Naive thymus-derived CD8-positive, alpha-beta T cell (primary cell): ENCODE data around the gene DDX28. TPM values are rescaled to one million over a fixed set of nuclear protein-coding genes. Genes with fewer than 3 reads are reported as not detected.

Source experiments
- ATAC-seq, 2 donors: fragments of 150-1000 bp; cut with Tn5 transposase in 1 of 2; sonication (Bioruptor Pico), chemical (Tn5 transposase) in 1 of 2; 1 replicate in 1 of 2; 2 replicates in 1 of 2; pipeline ENCODE4 v1.10.0; 2021; ENCODE audit warnings: mild to moderate bottlenecking in 2 of 2, moderate library complexity in 2 of 2
- POLR2A ChIA-PET: fragments of 350-600 bp; sonication (Branson Sonifier 250); formaldehyde crosslinking; loops from one replicate; lab custom pipeline; 2021; ENCODE audit warnings: antibody characterized with exemption; lab: Charles Lee
- DNase-seq, 10 donors: peaks; one replicate each; pipeline versions ENCODE4 v3.0.0 to v3.0.0-alpha.2; 2020 to 2022
- H3K27ac Mint-ChIP-seq, 10 donors: one replicate each; pipeline ENCODE4 v1.8.0; 2020 to 2022; ENCODE audit warnings: mild to moderate bottlenecking in 10 of 10, mixed read lengths in 10 of 10, moderate library complexity in 4 of 10, inconsistent platforms in 1 of 10
- H3K27me3 Mint-ChIP-seq, 5 donors: one replicate each; pipeline ENCODE4 v1.8.0; 2021 to 2022; ENCODE audit warnings: mixed read lengths in 5 of 5
- H3K36me3 Mint-ChIP-seq, 3 donors: one replicate each; pipeline ENCODE4 v1.8.0; 2020 to 2022; ENCODE audit warnings: mixed read lengths in 3 of 3, mild to moderate bottlenecking in 2 of 3, inconsistent platforms in 1 of 3
- H3K4me1 Mint-ChIP-seq, 4 donors: one replicate each; pipeline ENCODE4 v1.8.0; 2021 to 2022; ENCODE audit warnings: mixed read lengths in 4 of 4
- H3K4me3 Mint-ChIP-seq, 10 donors: one replicate each; pipeline ENCODE4 v1.8.0; 2020 to 2022; ENCODE audit warnings: mild to moderate bottlenecking in 10 of 10, mixed read lengths in 10 of 10, moderate library complexity in 6 of 10, inconsistent platforms in 1 of 10
- H3K9me3 Mint-ChIP-seq, 9 donors: one replicate each; pipeline ENCODE4 v1.8.0; 2020 to 2022; ENCODE audit warnings: mixed read lengths in 9 of 9, mild to moderate bottlenecking in 3 of 9, inconsistent platforms in 1 of 9, moderate library complexity in 1 of 9
- polyA plus RNA-seq, 3 donors: library from polyadenylated mRNA; unstranded; fragments of 300-500 nt; fragmentation: Illumina TruSeq; gene quantifications; one replicate each; pipeline ENCODE4 v1.2.3, GENCODE V29; 2021
- total RNA-seq, 8 experiments: library from RNA in 2 of 8; stranded (reverse) in 2 of 8; gene quantifications; one replicate each; pipeline ENCODE4 v1.2.3 and lab custom pipeline; 2021 to 2026

The DDX28 gene
- total and polyA plus RNA-seq, 5 experiments from 2014 or later, result 25.0 to 60.6 (median 49.7) TPM

DNA sequence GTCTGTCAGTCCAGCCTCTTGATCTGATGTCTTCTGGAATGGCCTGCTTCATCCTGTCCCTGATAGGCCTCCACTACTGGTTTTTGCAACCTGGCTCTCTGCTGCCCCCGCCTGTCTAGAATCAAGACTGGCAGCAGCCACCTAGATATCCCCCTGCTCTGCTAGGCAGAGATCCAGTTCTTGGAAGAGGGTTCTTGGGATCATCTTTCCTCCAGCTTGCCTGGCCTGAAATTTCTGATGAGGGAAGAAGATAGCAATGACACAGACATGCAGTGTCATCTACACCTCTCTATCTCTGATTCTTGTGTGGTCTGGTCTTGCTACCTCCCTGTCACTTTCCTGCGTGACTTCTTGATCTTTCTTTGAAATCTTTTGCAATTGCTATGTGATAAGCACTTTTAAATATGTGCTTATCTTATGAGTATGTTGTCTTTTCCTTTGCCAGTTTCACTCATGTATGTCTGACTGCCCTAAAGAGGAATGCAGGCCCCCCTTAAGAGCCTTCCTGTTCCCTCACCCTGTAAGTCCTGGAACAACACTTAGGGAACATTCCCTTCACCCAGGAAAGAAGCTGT lies 41.8 kb upstream of the DDX28 start:
- Mint-ChIP-seq H3K9me3 (no peaks in the 10 kb centered on the region), H3K27me3 (no peaks in the 10 kb centered on the region), H3K27ac (peak overlapping the region; percentile 48 to 93 (median 85)), H3K36me3 (peaks cover 0 to 19% (median 7%) of the 10 kb centered on the region in 3 donors), H3K4me3 (peak overlapping the region in 6 of 10 donors; percentile 15 to 54 (median 26)), H3K4me1 (peaks cover 32 to 84% (median 81%) of the 10 kb centered on the region in 4 donors)
- POLR2A ChIA-PET, result interaction anchor here (0.5 to 16.5 kb wide), 8 partner anchors 10 to 263 kb away, joined by 3 to 406 read pairs (median 4); partner anchors contain the start of genes NFATC3 and NRN1L
- ATAC-seq (peak; percentile 82 to 92), DNase-seq (peak; percentile 43 to 81 (median 66))

DNA sequence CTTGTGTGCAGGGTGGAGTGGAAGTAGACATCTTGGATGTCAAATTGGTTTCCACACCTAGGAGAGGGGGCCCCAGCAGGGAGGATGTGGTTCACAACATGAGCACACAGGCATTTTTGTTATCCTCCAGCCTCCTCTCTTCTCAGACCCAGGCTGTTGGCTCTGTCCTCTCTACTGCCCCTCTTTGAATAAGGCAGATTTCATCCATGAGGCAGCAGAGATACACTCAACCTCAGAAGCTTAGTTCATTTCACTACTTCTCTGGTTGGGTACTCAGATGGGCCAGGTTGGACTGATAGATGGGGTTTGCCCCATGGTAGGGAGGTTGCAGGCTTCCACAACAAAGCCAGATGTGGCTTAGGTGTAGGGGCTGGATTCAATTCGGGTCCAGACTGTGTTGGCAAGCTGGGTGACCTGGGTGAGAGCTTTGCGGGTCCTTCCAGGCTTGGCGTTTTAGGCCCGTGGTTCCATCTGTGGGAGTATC lies 39.9 kb upstream of the DDX28 start:
- POLR2A ChIA-PET, result interaction anchor here (0.5 to 16.5 kb wide), 9 partner anchors 9 to 248 kb away, joined by 3 to 406 read pairs (median 5); partner anchors contain the start of genes NFATC3, PRMT7 and SLC7A6OS
- no peaks in the 10 kb centered on the region for H3K27me3 Mint-ChIP-seq
- peak; percentile 54 to 65 for ATAC-seq
- peak overlapping the region; percentile 73 to 92 (median 86) for H3K27ac Mint-ChIP-seq
- peaks cover 31 to 80% (median 75%) of the 10 kb centered on the region in 4 donors for H3K4me1 Mint-ChIP-seq
- peak overlapping the region in 9 of 10 donors; percentile 8 to 79 (median 63) for H3K4me3 Mint-ChIP-seq
- H3K36me3 Mint-ChIP-seq, result peaks cover 0 to 27% (median 8%) of the 10 kb centered on the region in 3 donors
- peak in 3 of 10 donors; percentile 46 to 52 (median 52) for DNase-seq
- no peaks in the 10 kb centered on the region for H3K9me3 Mint-ChIP-seq

DNA sequence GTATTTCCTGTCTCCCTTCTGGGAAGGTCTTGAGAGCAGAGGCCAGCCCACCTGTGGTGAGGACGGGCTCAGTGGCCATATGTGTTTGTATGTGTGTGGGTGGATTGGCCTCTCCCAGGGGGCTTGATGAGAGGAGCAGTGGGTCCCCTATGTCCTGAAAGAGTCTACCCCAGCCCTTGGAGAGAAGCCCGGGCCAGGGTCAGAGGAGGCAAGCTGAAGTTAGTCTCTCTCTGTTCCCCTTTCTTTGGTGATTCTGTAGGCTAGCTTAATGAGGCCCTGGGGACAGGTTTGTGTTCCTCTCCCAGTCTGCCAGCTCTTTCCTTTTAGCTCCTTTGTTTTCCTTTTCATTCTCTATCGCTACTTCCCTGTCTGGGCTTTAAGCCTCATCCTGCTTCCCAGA lies 38.4 kb upstream of the DDX28 start:
- H3K4me1 Mint-ChIP-seq, result peaks cover 27 to 67% (median 65%) of the 10 kb centered on the region in 4 donors

DNA sequence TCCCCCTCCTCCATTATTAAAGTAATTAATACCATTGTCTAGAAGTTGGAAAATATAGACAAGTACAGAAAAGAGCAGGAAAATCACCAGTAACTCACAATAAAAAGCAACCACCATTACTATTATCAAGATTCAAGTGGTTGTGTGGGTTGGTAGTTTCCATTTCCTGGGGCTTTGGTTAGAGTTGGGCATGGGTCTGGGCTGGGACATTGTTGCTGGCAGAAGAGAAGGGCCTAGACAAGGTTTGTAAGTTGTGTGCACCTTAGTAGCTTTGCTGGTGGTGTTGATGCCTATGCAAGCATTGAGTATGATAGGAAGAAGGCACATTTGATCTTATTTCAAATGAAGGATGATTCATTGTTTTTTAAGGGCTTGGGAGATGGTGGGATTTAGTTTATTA lies 36.8 kb upstream of the DDX28 start:
- H3K4me1 Mint-ChIP-seq, result peaks cover 24 to 56% (median 50%) of the 10 kb centered on the region in 4 donors
- H3K27me3 Mint-ChIP-seq, result no peaks in the 10 kb centered on the region
- peak overlapping the region in 8 of 10 donors; percentile 2 to 85 (median 43) for H3K27ac Mint-ChIP-seq
- H3K4me3 Mint-ChIP-seq, result peak overlapping the region in 5 of 10 donors; percentile 2 to 44 (median 8)
- no peaks in the 10 kb centered on the region for H3K9me3 Mint-ChIP-seq
- DNase-seq, result no peak
- POLR2A ChIA-PET, result interaction anchor here (0.7 to 2.8 kb wide), 2 partner anchors 13 to 25 kb away, joined by 3 to 9 read pairs; partner anchors contain the start of gene NFATC3
- H3K36me3 Mint-ChIP-seq, result peaks cover 0 to 31% (median 16%) of the 10 kb centered on the region in 3 donors
- ATAC-seq, result no peak

More for the DNA sequence above, 38.4 kb upstream of the DDX28 start:
- Mint-ChIP-seq H3K9me3 (no peaks in the 10 kb centered on the region), H3K36me3 (peaks cover 0 to 26% (median 9%) of the 10 kb centered on the region in 3 donors), H3K4me3 (peak overlapping the region in 1 of 10 donors; percentile 22), H3K27ac (peak overlapping the region; percentile 29 to 93 (median 80)), H3K27me3 (no peaks in the 10 kb centered on the region)
- ATAC-seq (no peak), DNase-seq (no peak)
- POLR2A ChIA-PET, result interaction anchor here (0.5 to 16.5 kb wide), 7 partner anchors 9 to 162 kb away, joined by 3 to 406 read pairs (median 7); partner anchors contain the start of genes DPEP2 and NFATC3

DNA sequence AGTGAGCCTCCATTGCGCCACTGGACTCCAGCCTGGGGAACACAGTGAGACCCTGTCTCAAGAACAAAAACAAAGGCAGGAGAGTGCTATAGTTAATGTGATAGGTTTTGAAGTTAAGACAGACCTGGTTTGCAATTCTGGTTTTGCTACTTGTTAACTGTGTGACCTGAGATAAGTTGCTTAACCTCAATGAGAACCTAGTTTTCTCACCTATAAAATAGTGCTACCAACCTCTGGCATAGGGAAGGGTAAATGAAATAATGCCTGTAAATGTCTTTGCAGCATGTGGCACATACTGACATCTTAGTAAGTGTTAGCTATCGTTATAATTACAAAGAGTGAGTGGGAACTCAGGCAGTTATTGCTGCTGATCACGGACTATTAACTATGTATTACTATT lies 32.4 kb upstream of the DDX28 start:
- DNase-seq (no peak), ATAC-seq (no peak)
- Mint-ChIP-seq H3K27ac (peak overlapping the region in 2 of 10 donors; percentile 9 to 76), H3K4me1 (peaks cover 7 to 18% (median 13%) of the 10 kb centered on the region in 4 donors), H3K36me3 (peaks cover 0 to 58% (median 22%) of the 10 kb centered on the region in 3 donors), H3K27me3 (no peaks in the 10 kb centered on the region), H3K9me3 (no peaks in the 10 kb centered on the region), H3K4me3 (peak overlapping the region in 1 of 10 donors; percentile 37)
- POLR2A ChIA-PET, result interaction anchor here (0.8 to 1.2 kb wide), 3 partner anchors 9 to 60 kb away, joined by 3 read pairs; partner anchors contain the start of gene DPEP2

DNA sequence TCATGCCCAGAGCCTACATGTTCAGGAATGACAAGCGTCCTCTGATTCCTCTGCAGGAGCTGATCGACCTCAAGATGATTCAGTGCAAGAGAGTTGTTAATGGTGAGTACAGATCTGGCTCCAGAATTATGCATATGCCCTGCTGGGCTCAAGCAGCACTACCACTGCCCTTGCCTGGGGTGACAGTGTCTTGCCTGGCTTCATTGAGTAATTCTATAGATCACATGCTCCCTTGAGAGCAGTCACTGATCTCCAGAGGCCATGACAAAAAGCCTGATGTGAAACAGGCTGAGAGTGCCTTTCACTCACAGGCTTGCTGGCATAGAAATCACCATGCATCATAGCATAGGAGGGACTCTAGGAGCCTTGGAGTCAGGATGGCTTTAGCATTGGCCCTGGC lies 26.4 kb upstream of the DDX28 start:
- peaks cover 0 to 54% (median 21%) of the 10 kb centered on the region in 3 donors for H3K36me3 Mint-ChIP-seq
- ATAC-seq, result no peak

DNA sequence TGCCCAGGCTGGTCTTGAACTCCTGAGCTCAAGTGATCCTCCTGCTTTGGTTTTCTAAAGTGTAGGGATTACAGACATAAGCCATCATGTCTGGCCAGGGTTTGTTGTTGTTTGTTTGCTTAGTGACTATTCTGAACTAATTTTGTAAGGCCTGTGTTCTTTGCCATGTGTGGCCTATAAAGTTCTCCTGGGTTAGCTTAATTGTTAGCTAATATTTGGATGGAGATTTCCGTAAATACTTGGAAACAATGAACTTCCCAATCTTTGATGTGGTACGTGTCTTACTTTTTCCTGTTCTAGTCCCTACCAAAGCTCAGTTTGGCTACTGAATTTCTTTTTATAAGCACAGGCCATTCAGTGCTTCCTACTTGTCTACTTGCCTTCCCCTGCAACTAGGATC lies 25.0 kb upstream of the DDX28 start:
- Mint-ChIP-seq H3K9me3 (no peaks in the 10 kb centered on the region), H3K27me3 (no peaks in the 10 kb centered on the region), H3K36me3 (peaks cover 0 to 46% (median 15%) of the 10 kb centered on the region in 3 donors), H3K4me3 (no peak overlapping the region), H3K4me1 (peaks cover 3 to 6% (median 6%) of the 10 kb centered on the region in 4 donors), H3K27ac (peak overlapping the region in 1 of 10 donors; percentile 35)
- ATAC-seq (no peak), DNase-seq (no peak)
- POLR2A ChIA-PET, result interaction anchor here (0.6 to 1.1 kb wide), 5 partner anchors 24 to 547 kb away, joined by 3 to 6 read pairs (median 4); no protein-coding TSS in a partner anchor

More for the DNA sequence above, 26.4 kb upstream of the DDX28 start:
- peaks cover 3 to 6% (median 6%) of the 10 kb centered on the region in 4 donors for H3K4me1 Mint-ChIP-seq
- POLR2A ChIA-PET, result no interaction called here
- DNase-seq, result no peak
- H3K9me3 Mint-ChIP-seq, result no peaks in the 10 kb centered on the region
- H3K27ac Mint-ChIP-seq, result peak overlapping the region in 1 of 10 donors; percentile 9
- no peaks in the 10 kb centered on the region for H3K27me3 Mint-ChIP-seq
- no peak overlapping the region for H3K4me3 Mint-ChIP-seq

DNA sequence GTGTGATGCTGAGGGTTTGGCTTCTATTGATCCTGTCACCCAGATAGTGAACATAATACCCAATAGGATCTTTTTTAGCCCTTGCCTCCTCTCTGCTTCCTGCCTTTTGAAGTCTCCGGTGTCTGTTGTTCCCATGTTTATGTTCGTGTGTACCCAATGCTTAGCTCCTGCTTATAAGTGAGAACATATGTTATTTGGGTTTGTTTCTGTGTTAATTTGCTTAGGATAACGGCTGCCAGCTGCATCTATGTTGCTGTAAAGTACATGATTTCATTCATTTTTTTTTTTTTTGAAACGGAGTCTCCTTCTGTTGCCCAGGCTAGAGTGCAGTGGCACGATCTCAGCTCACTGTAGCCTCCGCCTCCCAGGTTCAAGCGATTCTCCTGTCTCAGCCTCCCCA lies 23.1 kb upstream of the DDX28 start:
- H3K4me3 Mint-ChIP-seq, result peak overlapping the region in 1 of 10 donors; percentile 19
- ATAC-seq (no peak), DNase-seq (no peak)
- H3K36me3 Mint-ChIP-seq, result peaks cover 0 to 36% (median 15%) of the 10 kb centered on the region in 3 donors
- H3K27me3 Mint-ChIP-seq, result no peaks in the 10 kb centered on the region
- peak overlapping the region in 2 of 10 donors; percentile 47 to 52 for H3K27ac Mint-ChIP-seq
- no peaks in the 10 kb centered on the region for H3K9me3 Mint-ChIP-seq
- peaks cover 3 to 9% (median 6%) of the 10 kb centered on the region in 4 donors for H3K4me1 Mint-ChIP-seq
- POLR2A ChIA-PET, result interaction anchor here (0.7 to 1.0 kb wide), 4 partner anchors 9 to 789 kb away, joined by 3 to 4 read pairs (median 3); no protein-coding TSS in a partner anchor

DNA sequence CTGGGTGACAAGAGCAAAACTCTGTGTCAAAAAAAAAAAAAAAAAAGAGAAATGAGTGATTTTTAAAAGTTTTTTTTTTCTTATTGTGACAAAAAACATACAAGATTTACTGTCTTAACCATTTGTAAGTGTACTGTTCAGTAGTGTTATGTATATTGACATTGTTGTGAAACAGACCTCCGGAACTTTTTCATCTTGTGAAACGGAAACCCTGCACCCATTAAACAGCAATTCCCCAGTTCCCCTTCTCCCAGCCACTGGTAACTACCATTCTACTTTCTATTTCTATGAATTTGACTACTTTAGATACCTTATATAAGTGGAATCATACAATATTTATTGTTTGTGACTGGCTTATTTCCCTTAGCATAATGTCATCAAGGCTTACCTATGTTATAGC lies 18.8 kb upstream of the DDX28 start:
- ATAC-seq (no peak), DNase-seq (no peak)
- Mint-ChIP-seq H3K27me3 (no peaks in the 10 kb centered on the region), H3K4me3 (no peak overlapping the region), H3K4me1 (peaks cover 6 to 38% (median 16%) of the 10 kb centered on the region in 4 donors), H3K27ac (no peak overlapping the region), H3K9me3 (no peaks in the 10 kb centered on the region), H3K36me3 (peaks cover 0 to 28% (median 2%) of the 10 kb centered on the region in 3 donors)
- POLR2A ChIA-PET, result interaction anchor here (0.7 to 3.0 kb wide), 3 partner anchors 36 to 166 kb away, joined by 4 to 10 read pairs (median 6); no protein-coding TSS in a partner anchor

DNA sequence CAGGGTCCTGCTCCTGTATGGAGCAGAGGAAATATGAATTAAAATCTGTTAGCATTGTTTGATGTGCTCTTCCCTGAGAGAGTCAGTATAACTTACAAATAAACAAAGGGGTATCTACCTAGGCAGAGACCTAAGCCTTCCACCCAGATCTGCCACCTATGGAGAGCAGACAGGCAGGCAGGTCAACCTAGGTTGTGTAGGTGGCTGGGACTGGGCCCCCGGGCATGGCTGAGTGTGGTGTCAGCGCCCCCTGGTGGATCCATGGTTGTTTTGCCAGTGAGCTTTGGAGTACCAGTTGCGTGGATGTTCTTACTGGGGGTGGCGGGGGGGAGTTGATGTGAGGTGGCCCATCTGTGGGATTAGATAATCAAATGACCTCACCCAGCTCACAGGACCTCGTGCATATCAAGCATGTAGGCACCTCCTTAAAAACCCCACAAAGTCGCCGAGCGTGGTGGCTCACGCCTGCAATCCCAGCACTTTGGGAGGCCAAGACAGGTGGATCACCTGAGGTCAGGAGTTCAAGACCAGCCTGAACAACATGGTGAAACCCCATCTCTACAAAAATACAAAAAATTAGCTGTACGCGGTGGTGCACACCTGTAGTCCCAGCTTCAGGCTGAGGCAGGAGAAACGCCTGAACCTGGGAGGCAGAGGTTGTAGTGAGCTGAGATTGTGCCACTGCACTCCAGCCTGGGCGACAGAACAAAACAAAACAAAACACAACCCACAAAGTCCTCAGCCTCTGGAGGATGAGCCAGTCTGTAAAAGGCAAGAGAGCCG lies 17.7 kb upstream of the DDX28 start:
- Mint-ChIP-seq H3K27ac (peak overlapping the region in 9 of 10 donors; percentile 21 to 92 (median 66)), H3K27me3 (no peaks in the 10 kb centered on the region), H3K4me3 (peak overlapping the region in 2 of 10 donors; percentile 27 to 47), H3K9me3 (no peaks in the 10 kb centered on the region), H3K4me1 (peaks cover 5 to 35% (median 11%) of the 10 kb centered on the region in 4 donors), H3K36me3 (peaks cover 0 to 30% (median 2%) of the 10 kb centered on the region in 3 donors)
- ATAC-seq (peak; percentile 99 to 100), DNase-seq (peak; percentile 78 to 95 (median 88))
- POLR2A ChIA-PET, result interaction anchor here (0.5 to 4.5 kb wide), 18 partner anchors 18 to 165 kb away, joined by 3 to 48 read pairs (median 4); partner anchors contain the start of genes DDX28, DPEP2, DUS2 and NFATC3

DNA sequence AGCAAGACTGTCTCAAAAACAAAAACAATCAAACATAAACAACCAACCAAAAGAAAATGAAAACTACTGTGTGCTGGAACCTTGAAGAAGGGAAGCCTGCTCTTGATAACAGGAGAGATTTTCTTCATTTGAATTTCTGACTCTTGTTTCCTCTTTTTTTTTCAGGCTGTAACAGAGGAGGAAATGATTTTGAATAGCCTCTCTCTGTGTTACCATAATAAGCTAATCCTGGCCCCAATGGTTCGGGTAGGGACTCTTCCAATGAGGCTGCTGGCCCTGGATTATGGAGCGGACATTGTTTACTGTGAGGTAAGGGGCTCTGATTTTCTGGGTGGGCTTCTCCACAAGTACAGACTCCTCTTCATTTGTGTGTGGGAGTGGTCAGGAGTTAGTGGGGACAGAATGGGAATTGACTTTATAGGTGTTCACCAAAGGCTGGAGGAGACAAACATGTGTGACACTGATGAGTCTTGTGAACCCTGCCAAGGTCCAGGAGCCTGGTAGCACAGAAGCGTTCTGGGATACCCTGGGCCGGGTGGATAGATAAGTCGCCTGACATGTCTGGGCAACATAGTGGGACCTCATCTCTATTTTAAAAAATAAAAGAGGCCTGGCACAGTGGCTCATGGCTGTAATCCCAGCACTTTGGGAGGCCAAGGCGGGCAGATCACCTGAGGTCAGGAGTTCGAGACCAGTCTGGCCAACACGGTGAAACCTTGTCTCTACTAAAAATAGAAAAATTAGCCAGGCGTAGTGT lies 15.0 kb upstream of the DDX28 start:
- Mint-ChIP-seq H3K9me3 (no peaks in the 10 kb centered on the region), H3K4me3 (peak overlapping the region in 2 of 10 donors; percentile 12 to 77), H3K27ac (peak overlapping the region in 2 of 10 donors; percentile 52 to 84), H3K36me3 (peaks cover 0 to 31% (median 0%) of the 10 kb centered on the region in 3 donors), H3K27me3 (no peaks in the 10 kb centered on the region), H3K4me1 (peaks cover 5 to 37% (median 11%) of the 10 kb centered on the region in 4 donors)
- ATAC-seq (no peak), DNase-seq (no peak)
- POLR2A ChIA-PET, result interaction anchor here (0.6 to 4.5 kb wide), 5 partner anchors 14 to 42 kb away, joined by 4 to 48 read pairs (median 6); partner anchors contain the start of genes DDX28, DPEP2 and DUS2
